Keratinocyte (primary cell): ENCODE data around the gene DCAF4. TPM values are rescaled to one million over a fixed set of nuclear protein-coding genes. Genes with fewer than 3 reads are reported as not detected.

ENCODE experiments used
- DNase-seq: peaks from one replicate; pipeline ENCODE4 v3.0.0-alpha.2; 2011; ENCODE audit warnings: low read depth, missing footprints, low spot score
- FAIRE-seq: peaks from 2 replicates; lab custom pipeline; 2011; peaks lifted over from hg19 to GRCh38; lab: Jason Lieb, UNC
- H2AFZ ChIP-seq: 2 replicates; pipeline ENCODE4 v1.6.0; 2012; ENCODE audit warnings: low read length, control low read depth, inconsistent platforms; ENCODE audit not compliant: control insufficient read depth
- H3K27ac ChIP-seq: 2 replicates; pipeline ENCODE4 v1.5.1; 2011; ENCODE audit warnings: low read length; ENCODE audit not compliant: control insufficient read depth, insufficient read depth
- H3K27me3 ChIP-seq: 3 replicates; pipeline ENCODE4 v1.6.0; 2011; ENCODE audit warnings: low read length; ENCODE audit not compliant: control insufficient read depth, insufficient read depth; ENCODE audit errors: extremely low read depth
- H3K36me3 ChIP-seq, 2 experiments: 2 replicates in 1 of 2; 3 replicates in 1 of 2; pipeline ENCODE4 v1.5.1; 2011; ENCODE audit warnings: low read length in 2 of 2, mild to moderate bottlenecking in 1 of 2; ENCODE audit not compliant: control insufficient read depth in 2 of 2, insufficient read depth in 2 of 2; ENCODE audit errors: extremely low read depth in 1 of 2
- H3K4me1 ChIP-seq: 3 replicates; pipeline ENCODE4 v1.5.1; 2011; ENCODE audit warnings: low read length; ENCODE audit not compliant: control insufficient read depth, insufficient read depth; ENCODE audit errors: extremely low read depth
- H3K4me2 ChIP-seq: 3 replicates; pipeline ENCODE4 v1.6.0; 2011; ENCODE audit warnings: low read depth, low read length; ENCODE audit not compliant: control insufficient read depth, insufficient read depth; ENCODE audit errors: extremely low read depth
- H3K4me3 ChIP-seq, 3 experiments: fragments of 200-600 bp in 1 of 3; sonication (generic) in 1 of 3; 2 replicates in 2 of 3; 3 replicates in 1 of 3; pipeline ENCODE4 v1.5.1; 2011 to 2016; ENCODE audit warnings: low read length in 3 of 3, mild to moderate bottlenecking in 3 of 3, control low read depth in 2 of 3, inconsistent platforms in 1 of 3, low read depth in 1 of 3, mixed read lengths in 1 of 3, mixed run types in 1 of 3, moderate library complexity in 1 of 3; ENCODE audit not compliant: control insufficient read depth in 2 of 3, insufficient read depth in 2 of 3; ENCODE audit errors: extremely low read depth in 1 of 3
- H3K79me2 ChIP-seq: 2 replicates; pipeline ENCODE4 v1.6.0; 2012; ENCODE audit warnings: low read length; ENCODE audit not compliant: control insufficient read depth, insufficient read depth
- H3K9ac ChIP-seq: 3 replicates; pipeline ENCODE4 v1.6.0; 2011; ENCODE audit warnings: low read length; ENCODE audit not compliant: control insufficient read depth, insufficient read depth; ENCODE audit errors: extremely low read depth
- H3K9me1 ChIP-seq: 3 replicates; pipeline ENCODE4 v1.6.0; 2011; ENCODE audit warnings: low read length; ENCODE audit not compliant: control insufficient read depth, insufficient read depth; ENCODE audit errors: extremely low read depth
- H3K9me3 ChIP-seq: 2 replicates; pipeline ENCODE4 v1.5.1; 2012; ENCODE audit warnings: low read depth, low read length; ENCODE audit not compliant: control insufficient read depth
- H4K20me1 ChIP-seq: 3 replicates; pipeline ENCODE4 v1.6.0; 2011; ENCODE audit warnings: low read length; ENCODE audit not compliant: control insufficient read depth, insufficient read depth; ENCODE audit errors: extremely low read depth
- CTCF ChIP-seq, 3 experiments: IDR thresholded peaks in 1 of 3; conservative IDR thresholded peaks in 1 of 3; optimal IDR thresholded peaks in 1 of 3; 2 replicates in 2 of 3; 3 replicates in 1 of 3; pipeline versions ENCODE3 to v1.5.1; 2011; ENCODE audit warnings: low read length in 3 of 3, mild to moderate bottlenecking in 3 of 3, moderate library complexity in 2 of 3, control low read depth in 1 of 3, inconsistent platforms in 1 of 3; ENCODE audit not compliant: insufficient read depth in 2 of 3; ENCODE audit errors: extremely low read depth in 1 of 3
- EZH2 ChIP-seq: IDR thresholded peaks from one replicate; pipeline ENCODE4 v1.6.1; 2012; ENCODE audit warnings: inconsistent platforms, mild to moderate bottlenecking, low read length, moderate library complexity
- dilution Hi-C: fragments of 300-500 bp; cut with MboI; formaldehyde crosslinking; loops from one replicate; pipeline ENCODE4 v1.7.0; 2020; ENCODE audit warnings: low sequenced_read_pairs; ENCODE audit not compliant: extremely low pct_ligation_motif_present
- polyA plus RNA-seq, 5 experiments: library from polyadenylated mRNA; depleted of rRNA in 3 of 5; stranded (reverse) in 3 of 5; stranded (forward) in 1 of 5; unstranded in 1 of 5; fragments of >200 nt; gene quantifications; 1 replicate in 1 of 5; 2 replicates in 3 of 5; 3 replicates in 1 of 5; pipeline versions ENCODE4 v1.2.1 to v1.2.3, GENCODE V29; 2011 to 2012; ENCODE audit warnings: missing spikeins in 2 of 5, low read depth in 1 of 5, low replicate concordance in 1 of 5

DCAF4 gene
- polyA plus RNA-seq, 1 donor (not counting 4 experiments of a cell fraction or from before 2014, with no cell fraction given) = 26.1 TPM

GRCh38 chr14:72966038-72966437 is 39.8 kb downstream of the DCAF4 start:
- Histone ChIP-seq H3K27ac (no peak overlapping the region), H3K27me3 (no peaks in the 10 kb centered on the region), H3K4me1 (peaks cover 16% of the 10 kb centered on the region), H3K36me3 (peaks cover 3 to 10% of the 10 kb centered on the region in 2 experiments), H3K4me3 (no peak overlapping the region), H4K20me1 (no peaks in the 10 kb centered on the region), H3K4me2 (no peak overlapping the region), H2AFZ (no peak overlapping the region), H3K79me2 (no peaks in the 10 kb centered on the region), H3K9ac (no peak overlapping the region), H3K9me1 (peaks cover 3% of the 10 kb centered on the region), H3K9me3 (no peaks in the 10 kb centered on the region)
- no peak for TF ChIP-seq CTCF (optimal IDR thresholded peaks at IDR 0.05 in 1 of 3, IDR thresholded peaks at IDR 0.05 in 1 of 3, conservative IDR thresholded peaks at IDR 0.05 in 1 of 3; ENCODE audit: extremely low read depth in 1 of 3, insufficient read depth in 2 of 3, low read length in 3 of 3)
- TF ChIP-seq EZH2 = no peak
- DNase-seq (no peak), FAIRE-seq (no peak)
- dilution Hi-C loops = no loop called here

DNA sequence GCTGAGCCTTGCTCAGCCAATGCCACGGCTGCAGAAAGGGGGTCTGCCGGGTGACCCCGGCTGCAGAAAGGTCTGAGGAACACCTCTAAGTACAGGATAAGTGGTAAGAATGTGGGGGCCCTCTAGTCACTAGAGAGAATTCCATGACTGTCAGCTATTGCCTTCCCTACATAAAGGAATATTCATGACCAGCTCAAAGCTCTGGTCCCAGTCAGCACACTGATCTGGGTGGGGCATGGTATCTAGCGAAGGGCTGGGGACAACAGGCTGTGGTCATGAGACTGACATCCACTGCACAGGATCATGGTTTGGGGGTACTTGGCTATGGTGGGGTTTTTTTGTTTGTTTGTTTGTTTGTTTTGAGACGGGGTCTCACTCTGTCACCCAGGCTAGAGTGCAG is 42.1 kb downstream of the DCAF4 start:
- H3K9me3 ChIP-seq = no peaks in the 10 kb centered on the region
- no peaks in the 10 kb centered on the region for H3K4me1 ChIP-seq
- H3K36me3 ChIP-seq = peaks cover 0 to 18% of the 10 kb centered on the region in 2 experiments
- no peak overlapping the region for H3K4me2 ChIP-seq
- no peaks in the 10 kb centered on the region for H3K27me3 ChIP-seq
- no peak for FAIRE-seq
- no peak overlapping the region for H3K27ac ChIP-seq
- H3K4me3 ChIP-seq = no peak overlapping the region
- no peak for DNase-seq
- no peak overlapping the region for H2AFZ ChIP-seq
- TF ChIP-seq CTCF (optimal IDR thresholded peaks at IDR 0.05 in 1 of 3, IDR thresholded peaks at IDR 0.05 in 1 of 3, conservative IDR thresholded peaks at IDR 0.05 in 1 of 3; ENCODE audit: extremely low read depth in 1 of 3, insufficient read depth in 2 of 3, low read length in 3 of 3) (no peak), EZH2 (no peak)
- no peaks in the 10 kb centered on the region for H3K79me2 ChIP-seq
- no peaks in the 10 kb centered on the region for H3K9me1 ChIP-seq
- dilution Hi-C loops = no loop called here
- H3K9ac ChIP-seq = no peak overlapping the region
- no peaks in the 10 kb centered on the region for H4K20me1 ChIP-seq
